ENCODE data around the gene TPT1.
"Not testable (repeated sequence)": the region's sequence is repeated elsewhere in the genome, so short reads cannot be mapped to it uniquely, and the experiment has no call there.

Gene TPT1

GRCh38 chr13:45365558-45365885 is 24.5 kb upstream of the TPT1 start:
- no peak for DNase-seq

- DNase-seq = no peak
Measured at GRCh38 chr13:45364876-45365557, 24.0 kb upstream of the TPT1 start.

- DNase-seq = no peak
Measured at GRCh38 chr13:45362939-45363338, 22.0 kb upstream of the TPT1 start.

- no peak for DNase-seq
Measured at GRCh38 chr13:45361596-45362206, 20.7 kb upstream of the TPT1 start.

GRCh38 chr13:45356966-45357672 is 16.1 kb upstream of the TPT1 start:
- DNase-seq = no peak

GRCh38 chr13:45353895-45354294 is 12.9 kb upstream of the TPT1 start:
- DNase-seq = no peak

GRCh38 chr13:45352031-45352430 is 11.0 kb upstream of the TPT1 start:
- DNase-seq = no peak

GRCh38 chr13:45350152-45350551 is 9.2 kb upstream of the TPT1 start:
- no peak for DNase-seq

- DNase-seq = no peak
Measured at GRCh38 chr13:45349438-45349837, 8.5 kb upstream of the TPT1 start.

- DNase-seq = not testable (repeated sequence)
Measured at GRCh38 chr13:45344064-45344463, 3.1 kb upstream of the TPT1 start.

- not testable (repeated sequence) for DNase-seq
Measured at GRCh38 chr13:45343102-45343501, 2.1 kb upstream of the TPT1 start.

GRCh38 chr13:45342668-45343067 is 1.7 kb upstream of the TPT1 start:
- not testable (repeated sequence) for DNase-seq

GRCh38 chr13:45341799-45342500 is 967 bp upstream of the TPT1 start:
- peak in 1 of 2 donors; percentile 21 for DNase-seq

GRCh38 chr13:45340422-45341033 is 455 bp downstream of the TPT1 start:
- DNase-seq = peak; percentile 83 to 84

GRCh38 chr13:45339867-45340266 is 1.1 kb downstream of the TPT1 start:
- DNase-seq = peak in 1 of 2 donors; percentile 45

- DNase-seq = no peak
Measured at GRCh38 chr13:45339399-45339798, 1.6 kb downstream of the TPT1 start.

GRCh38 chr13:45337803-45338202 is 3.2 kb downstream of the TPT1 start:
- DNase-seq = no peak

- DNase-seq = no peak
Measured at GRCh38 chr13:45337395-45337794, 3.6 kb downstream of the TPT1 start.

- DNase-seq = peak in 1 of 2 donors; percentile 21
Measured at GRCh38 chr13:45336025-45336800, 4.8 kb downstream of the TPT1 start.

GRCh38 chr13:45335397-45336024 is 5.5 kb downstream of the TPT1 start:
- DNase-seq = peak in 1 of 2 donors; percentile 21
